HG02852 (cell line): ENCODE data around the gene ZSWIM6.

Source experiments
- ATAC-seq: cut with Tn5 transposase; IDR thresholded peaks from one replicate; pipeline ENCODE4 v1.9.1; 2021; ENCODE audit warnings: mild to moderate bottlenecking, moderate library complexity; ENCODE audit not compliant: unreplicated experiment

ZSWIM6 gene

GRCh38 chr5:61525512-61526206 lies 193.6 kb downstream of the ZSWIM6 start:
- no peak for ATAC-seq

GRCh38 chr5:61526207-61526519 lies 194.1 kb downstream of the ZSWIM6 start:
- no peak for ATAC-seq

- no peak for ATAC-seq
These were observed 200.9 kb downstream of the ZSWIM6 start for GRCh38 chr5:61532983-61533382.

GRCh38 chr5:61534481-61535267 lies 202.6 kb downstream of the ZSWIM6 start:
- peak; percentile 90 for ATAC-seq

GRCh38 chr5:61535828-61536227 lies 203.8 kb downstream of the ZSWIM6 start:
- no peak for ATAC-seq

GRCh38 chr5:61536922-61537321 lies 204.9 kb downstream of the ZSWIM6 start:
- no peak for ATAC-seq

- ATAC-seq, result no peak
These were observed 206.9 kb downstream of the ZSWIM6 start for GRCh38 chr5:61538722-61539501.

- no peak for ATAC-seq
These were observed 217.5 kb downstream of the ZSWIM6 start for GRCh38 chr5:61549530-61549929.

- no peak for ATAC-seq
These were observed 219.7 kb downstream of the ZSWIM6 start for GRCh38 chr5:61551637-61552313.

GRCh38 chr5:61559146-61559545 lies 227.1 kb downstream of the ZSWIM6 start:
- ATAC-seq, result no peak

- ATAC-seq, result no peak
These were observed 227.7 kb downstream of the ZSWIM6 start for GRCh38 chr5:61559722-61560121.

- no peak for ATAC-seq
These were observed 231.3 kb downstream of the ZSWIM6 start for GRCh38 chr5:61563401-61563800.

- ATAC-seq, result no peak
These were observed 235.3 kb downstream of the ZSWIM6 start for GRCh38 chr5:61567337-61567736.

- ATAC-seq, result no peak
These were observed 237.3 kb downstream of the ZSWIM6 start for GRCh38 chr5:61569353-61569752.

GRCh38 chr5:61570767-61571166 lies 238.7 kb downstream of the ZSWIM6 start:
- ATAC-seq, result no peak

GRCh38 chr5:61572959-61573358 lies 240.9 kb downstream of the ZSWIM6 start:
- ATAC-seq, result no peak

- no peak for ATAC-seq
These were observed 243.0 kb downstream of the ZSWIM6 start for GRCh38 chr5:61575103-61575502.

GRCh38 chr5:61575581-61575980 lies 243.5 kb downstream of the ZSWIM6 start:
- no peak for ATAC-seq

GRCh38 chr5:61576556-61576955 lies 244.5 kb downstream of the ZSWIM6 start:
- no peak for ATAC-seq

- ATAC-seq, result no peak
These were observed 246.9 kb downstream of the ZSWIM6 start for GRCh38 chr5:61578858-61579503.
